Cardiac fibroblast (primary cell): ENCODE measurements around the gene ELK3.

ENCODE experiments used
- DNase-seq, 2 donors: peaks; one replicate each; pipeline versions ENCODE4 v3.0.0 to v3.0.0-alpha.2; 2010; ENCODE audit warnings: low read depth in 2 of 2
- H3K4me3 ChIP-seq, 2 donors: replicated peaks in 1 of 2; 1 replicate in 1 of 2; 2 replicates in 1 of 2; pipeline ENCODE4 v1.5.1; 2011; ENCODE audit warnings: low read depth in 2 of 2, low read length in 2 of 2, mild to moderate bottlenecking in 2 of 2, moderate library complexity in 1 of 2
- CTCF ChIP-seq: IDR thresholded peaks from one replicate; pipeline ENCODE4 v1.5.1; 2011; ENCODE audit warnings: low read depth, mild to moderate bottlenecking, low read length, inconsistent platforms

ELK3 gene

GRCh38 chr12:96237035-96237434, 42.9 kb downstream of the ELK3 start:
- no peak for TF ChIP-seq CTCF
- no peak for DNase-seq
- peak overlapping the region in 1 of 2 donors; percentile 12 for H3K4me3 ChIP-seq

DNA sequence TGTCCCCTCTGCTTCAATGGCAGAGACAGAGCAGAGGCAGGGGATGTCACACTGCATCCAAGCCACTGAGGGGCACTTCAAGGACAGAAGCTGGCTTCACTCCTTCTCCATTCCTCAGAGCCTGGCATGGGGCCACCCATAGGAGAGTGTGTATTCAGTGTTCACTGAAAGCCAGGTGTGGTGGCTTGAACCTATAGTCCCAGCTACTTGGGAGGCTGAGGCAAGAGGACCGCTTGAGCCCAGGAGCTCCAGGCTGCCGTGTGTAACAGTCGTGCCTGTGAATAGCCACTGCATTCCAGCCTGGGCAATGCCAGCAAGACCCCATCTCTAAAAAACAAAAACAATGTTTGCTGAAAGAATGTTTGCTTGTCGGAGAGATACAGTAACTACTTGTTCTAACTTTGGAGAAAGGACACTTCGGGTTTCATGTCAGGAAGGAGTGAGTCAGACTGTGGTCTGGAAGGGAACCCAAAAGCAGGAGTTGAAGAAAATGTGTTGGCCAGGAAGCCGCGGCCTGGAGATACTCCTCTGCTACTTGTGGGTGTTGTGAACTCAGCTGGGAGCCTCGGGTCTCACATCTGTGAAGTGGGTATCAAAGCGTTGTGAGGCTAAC, 43.4 kb downstream of the ELK3 start:
- peak overlapping the region in 1 of 2 donors; percentile 12 for H3K4me3 ChIP-seq
- DNase-seq, result peak; percentile 96 to 97
- TF ChIP-seq CTCF, result no peak

- DNase-seq, result no peak
- TF ChIP-seq CTCF, result no peak
- H3K4me3 ChIP-seq, result no peak overlapping the region
Measured at GRCh38 chr12:96238336-96239047, 44.3 kb downstream of the ELK3 start.

- no peak overlapping the region for H3K4me3 ChIP-seq
- DNase-seq, result peak in 1 of 2 donors; percentile 70
- no peak for TF ChIP-seq CTCF
Measured at GRCh38 chr12:96239711-96240635, 45.8 kb downstream of the ELK3 start.

DNA sequence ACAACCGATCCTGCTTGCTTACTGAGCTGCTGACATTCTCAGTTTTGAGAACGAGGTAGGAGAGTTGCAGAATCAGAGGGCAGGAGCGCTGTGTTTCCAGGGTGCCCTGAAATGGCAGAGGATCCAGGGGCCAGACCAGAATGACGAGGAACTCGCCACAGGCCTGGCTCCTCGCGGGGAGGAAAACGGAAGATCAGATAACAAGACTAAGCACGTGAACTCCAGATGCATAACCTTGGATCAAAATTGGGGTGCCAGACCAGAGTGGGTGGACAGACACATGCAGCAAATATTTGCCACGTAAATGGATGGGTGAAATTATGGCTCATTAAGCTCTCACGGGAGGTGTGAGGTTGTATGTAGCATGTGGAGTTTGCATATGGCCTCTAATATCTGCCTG, 46.5 kb downstream of the ELK3 start:
- DNase-seq, result no peak
- no peak overlapping the region for H3K4me3 ChIP-seq
- TF ChIP-seq CTCF, result no peak

- DNase-seq, result no peak
- H3K4me3 ChIP-seq, result no peak overlapping the region
- TF ChIP-seq CTCF, result no peak
Measured at GRCh38 chr12:96241431-96241830, 47.3 kb downstream of the ELK3 start.
